Endometrial microvascular endothelial cells (primary cell): ENCODE results near the gene FAM81A. TPM values are rescaled to one million over a fixed set of nuclear protein-coding genes. Genes with fewer than 3 reads are reported as not detected.
"Not testable (repeated sequence)": the region's sequence is repeated elsewhere in the genome, so short reads cannot be mapped to it uniquely, and the experiment has no call there.

Experiments
- in situ Hi-C: cut with HindIII; loops from 2 replicates; pipeline ENCODE4 v1.10.0; 2017; ENCODE audit warnings: low sequenced_read_pairs, low pct_unique_long_range_greater_than_20kb; ENCODE audit errors: inconsistent ontology term
- total RNA-seq: library from RNA; depleted of rRNA; stranded (reverse); fragments of >200 nt; gene quantifications from one replicate; pipeline ENCODE4 v1.2.3, GENCODE V29; 2015; ENCODE audit errors: inconsistent ontology term

The FAM81A gene
- total RNA-seq, 1 donor from 2014 or later: 0.28 TPM

GRCh38 chr15:59420108-59420507, 17.9 kb upstream of the FAM81A start:
- in situ Hi-C loops: no loop called here

GRCh38 chr15:59420986-59421618, 16.9 kb upstream of the FAM81A start:
- in situ Hi-C loops: no loop called here

GRCh38 chr15:59424616-59425015, 13.4 kb upstream of the FAM81A start:
- in situ Hi-C loops: no loop called here

GRCh38 chr15:59428898-59429297, 9.1 kb upstream of the FAM81A start:
- in situ Hi-C loops: not testable (repeated sequence)

- in situ Hi-C loops: no loop called here
Observed at GRCh38 chr15:59432389-59432788, 5.6 kb upstream of the FAM81A start.

- in situ Hi-C loops: no loop called here
Observed at GRCh38 chr15:59434481-59434880, 3.5 kb upstream of the FAM81A start.

GRCh38 chr15:59436774-59437141, 1.2 kb upstream of the FAM81A start:
- in situ Hi-C loops: no loop called here

GRCh38 chr15:59437142-59437816, 707 bp upstream of the FAM81A start:
- in situ Hi-C loops: no loop called here

- in situ Hi-C loops: no loop called here
Observed at GRCh38 chr15:59438625-59439290, 772 bp downstream of the FAM81A start.

GRCh38 chr15:59439576-59439975, 1.6 kb downstream of the FAM81A start:
- in situ Hi-C loops: no loop called here

GRCh38 chr15:59443341-59444072, 5.5 kb downstream of the FAM81A start:
- in situ Hi-C loops: no loop called here

GRCh38 chr15:59444081-59444835, 6.3 kb downstream of the FAM81A start:
- in situ Hi-C loops: no loop called here

- in situ Hi-C loops: no loop called here
Observed at GRCh38 chr15:59444980-59445545, 7.1 kb downstream of the FAM81A start.

GRCh38 chr15:59446232-59446957, 8.4 kb downstream of the FAM81A start:
- in situ Hi-C loops: no loop called here

GRCh38 chr15:59447367-59447766, 9.4 kb downstream of the FAM81A start:
- in situ Hi-C loops: no loop called here

- in situ Hi-C loops: no loop called here
Observed at GRCh38 chr15:59448871-59449270, 10.9 kb downstream of the FAM81A start.

- in situ Hi-C loops: no loop called here
Observed at GRCh38 chr15:59453474-59454215, 15.7 kb downstream of the FAM81A start.
